Measurements from ENCODE around the gene CAMK1D.
"Not testable (repeated sequence)": the region's sequence is repeated elsewhere in the genome, so short reads cannot be mapped to it uniquely, and the experiment has no call there.

The CAMK1D gene

DNA sequence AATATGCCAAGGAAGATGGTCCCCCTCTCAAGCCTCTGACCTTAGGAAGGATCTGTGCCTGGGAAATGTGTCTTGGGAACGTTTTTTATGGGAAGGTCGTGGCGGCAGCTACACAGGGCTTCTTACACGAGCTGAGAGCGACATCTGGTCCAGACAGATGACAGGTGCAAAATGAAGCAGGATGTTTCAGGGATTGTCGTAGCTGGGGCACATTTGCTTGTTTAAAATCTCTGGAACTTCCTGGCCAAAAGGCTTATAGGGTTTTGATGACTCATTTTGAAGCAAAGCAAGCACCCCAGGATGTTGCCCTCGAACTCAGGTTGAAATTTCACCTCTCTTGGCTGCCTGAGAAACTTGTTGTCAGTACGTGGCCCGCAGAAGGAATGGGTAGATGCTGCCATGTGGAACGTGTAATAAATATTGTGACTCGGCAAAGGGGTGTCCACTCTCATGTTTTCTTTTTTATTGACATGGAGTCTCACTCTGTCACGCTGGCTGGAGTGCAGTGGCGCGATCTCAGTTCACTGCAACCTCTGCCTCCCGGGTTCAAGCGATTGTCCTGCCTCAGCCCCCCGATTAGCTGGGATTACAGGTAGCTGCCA lies 117.5 kb downstream of the CAMK1D start:
- no peak for DNase-seq (ENCODE audit: low spot score)

DNA sequence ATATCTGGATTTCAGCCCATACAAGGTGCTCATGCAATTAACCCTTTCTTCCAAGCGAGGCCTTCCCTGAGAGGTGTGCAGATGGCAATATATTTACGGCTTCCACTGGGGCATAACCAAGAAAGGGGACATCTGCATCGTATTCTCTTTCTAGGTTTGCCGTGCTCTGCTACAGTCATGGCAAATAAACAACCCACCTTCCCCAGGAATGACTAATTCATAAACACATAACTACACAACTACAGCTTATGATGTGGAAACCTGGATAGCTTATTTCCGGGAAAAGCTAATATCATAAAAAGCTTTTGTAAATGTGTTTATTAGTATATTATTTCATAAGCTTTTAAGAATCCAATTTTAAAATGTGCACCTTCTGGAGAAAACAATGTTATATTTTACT lies 120.0 kb downstream of the CAMK1D start:
- no peak for DNase-seq (ENCODE audit: low spot score)

DNA sequence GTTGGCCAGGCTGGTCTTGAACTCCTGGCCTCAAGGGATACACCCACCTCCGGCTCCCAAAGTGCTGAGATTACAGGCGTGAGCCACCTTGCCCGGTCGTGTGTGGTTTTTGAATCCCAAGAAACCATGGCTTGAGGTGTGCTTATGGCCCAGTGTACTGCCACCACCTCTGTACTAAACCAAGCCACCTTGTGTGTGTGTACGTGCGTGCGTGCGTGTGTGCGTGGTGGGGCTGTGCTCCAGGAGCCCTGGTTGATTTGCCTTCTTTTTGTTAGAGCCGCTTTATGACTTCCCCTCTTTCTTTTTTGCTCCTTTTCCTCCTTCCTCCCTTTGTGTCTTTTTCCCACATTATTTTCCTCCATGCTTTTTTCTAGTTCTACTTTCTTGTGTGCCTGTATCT lies 121.4 kb downstream of the CAMK1D start:
- DNase-seq (ENCODE audit: low spot score): no peak

DNA sequence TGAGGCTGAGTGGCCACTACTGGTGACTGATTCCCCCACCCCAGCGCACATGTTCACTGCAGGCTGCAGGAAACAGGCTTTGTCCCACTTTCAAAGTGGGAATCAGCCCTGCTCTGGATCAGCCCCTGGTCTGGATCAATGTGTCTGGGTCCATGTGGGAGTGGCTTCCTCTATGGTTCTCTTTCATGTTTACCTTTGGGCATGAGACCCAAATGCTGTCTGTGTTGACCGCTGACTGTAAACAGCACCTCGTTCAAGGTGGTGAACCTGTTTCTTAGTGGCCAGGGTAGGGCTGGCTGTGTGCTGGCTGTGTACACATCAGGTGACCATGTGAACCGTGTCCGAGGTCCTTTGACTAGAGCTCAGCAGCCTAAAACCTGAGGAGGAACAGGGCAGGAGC lies 121.8 kb downstream of the CAMK1D start:
- no peak for DNase-seq (ENCODE audit: low spot score)

- no peak for DNase-seq (ENCODE audit: low spot score)
These were observed 124.1 kb downstream of the CAMK1D start for GRCh38 chr10:12473491-12473890.

GRCh38 chr10:12474727-12475412 lies 125.5 kb downstream of the CAMK1D start:
- no peak for DNase-seq (ENCODE audit: low spot score)

GRCh38 chr10:12476656-12477055 lies 127.3 kb downstream of the CAMK1D start:
- DNase-seq (ENCODE audit: low spot score): no peak

GRCh38 chr10:12479437-12479844 lies 130.1 kb downstream of the CAMK1D start:
- no peak for DNase-seq (ENCODE audit: low spot score)

DNA sequence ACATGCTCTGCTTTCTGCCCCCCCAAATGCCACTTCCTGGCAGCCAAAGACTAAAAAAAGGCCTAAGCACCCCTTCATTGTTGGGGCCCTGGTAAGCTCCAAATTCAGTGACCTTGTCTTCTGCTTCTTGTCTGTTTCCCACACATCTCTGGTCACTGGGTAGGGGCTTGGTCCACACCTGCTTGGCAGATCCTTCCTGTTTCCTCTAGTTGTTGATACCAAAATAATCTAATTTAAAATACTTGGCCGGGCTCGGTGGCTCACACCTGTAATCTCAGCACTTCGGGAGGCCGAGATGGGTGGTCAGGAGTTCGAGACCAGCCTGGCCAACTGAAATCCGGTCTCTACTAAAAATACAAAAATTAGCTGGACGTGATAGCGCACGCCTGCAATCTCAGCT lies 130.6 kb downstream of the CAMK1D start:
- DNase-seq (ENCODE audit: low spot score): no peak

DNA sequence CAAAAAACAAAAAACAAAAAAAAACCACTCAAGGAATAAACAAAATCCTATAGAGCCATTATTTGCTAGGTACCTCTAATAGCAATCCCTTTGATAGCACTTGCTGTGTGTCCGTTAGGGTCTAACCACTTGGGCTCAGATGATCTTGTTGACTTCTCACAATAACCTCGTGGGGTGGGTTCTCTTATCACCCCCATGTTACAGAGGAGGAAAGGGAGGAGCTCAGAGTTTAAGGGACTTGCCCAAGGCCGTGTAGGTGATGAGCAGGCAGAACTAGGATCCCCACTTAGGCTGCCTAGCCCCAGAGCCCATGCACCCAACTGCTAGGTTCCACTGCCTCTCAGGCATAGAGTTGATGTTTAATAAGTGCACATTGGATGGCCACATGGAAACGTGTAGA lies 131.1 kb downstream of the CAMK1D start:
- no peak for DNase-seq (ENCODE audit: low spot score)

DNA sequence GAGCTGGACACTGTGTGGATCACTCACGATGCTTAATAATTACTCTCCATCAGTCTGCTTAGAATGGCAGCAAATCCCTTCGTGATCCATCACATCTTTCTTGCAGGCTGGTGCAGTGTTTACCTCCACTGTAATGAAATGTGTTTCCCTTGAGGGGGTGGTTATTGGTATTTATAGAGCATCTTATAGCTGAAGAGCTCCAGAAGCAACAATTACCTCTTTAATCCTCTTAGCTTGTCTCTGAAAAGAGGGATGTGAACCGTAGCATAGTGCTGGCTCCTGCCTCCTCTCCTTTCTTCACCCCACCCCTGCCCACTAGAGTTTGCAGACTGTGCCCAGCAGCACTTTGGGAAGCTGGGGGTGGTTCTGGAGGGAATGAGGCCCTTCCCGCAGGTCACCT lies 132.6 kb downstream of the CAMK1D start:
- no peak for DNase-seq (ENCODE audit: low spot score)

- DNase-seq (ENCODE audit: low spot score): no peak
These were observed 133.2 kb downstream of the CAMK1D start for GRCh38 chr10:12482587-12482986.

DNA sequence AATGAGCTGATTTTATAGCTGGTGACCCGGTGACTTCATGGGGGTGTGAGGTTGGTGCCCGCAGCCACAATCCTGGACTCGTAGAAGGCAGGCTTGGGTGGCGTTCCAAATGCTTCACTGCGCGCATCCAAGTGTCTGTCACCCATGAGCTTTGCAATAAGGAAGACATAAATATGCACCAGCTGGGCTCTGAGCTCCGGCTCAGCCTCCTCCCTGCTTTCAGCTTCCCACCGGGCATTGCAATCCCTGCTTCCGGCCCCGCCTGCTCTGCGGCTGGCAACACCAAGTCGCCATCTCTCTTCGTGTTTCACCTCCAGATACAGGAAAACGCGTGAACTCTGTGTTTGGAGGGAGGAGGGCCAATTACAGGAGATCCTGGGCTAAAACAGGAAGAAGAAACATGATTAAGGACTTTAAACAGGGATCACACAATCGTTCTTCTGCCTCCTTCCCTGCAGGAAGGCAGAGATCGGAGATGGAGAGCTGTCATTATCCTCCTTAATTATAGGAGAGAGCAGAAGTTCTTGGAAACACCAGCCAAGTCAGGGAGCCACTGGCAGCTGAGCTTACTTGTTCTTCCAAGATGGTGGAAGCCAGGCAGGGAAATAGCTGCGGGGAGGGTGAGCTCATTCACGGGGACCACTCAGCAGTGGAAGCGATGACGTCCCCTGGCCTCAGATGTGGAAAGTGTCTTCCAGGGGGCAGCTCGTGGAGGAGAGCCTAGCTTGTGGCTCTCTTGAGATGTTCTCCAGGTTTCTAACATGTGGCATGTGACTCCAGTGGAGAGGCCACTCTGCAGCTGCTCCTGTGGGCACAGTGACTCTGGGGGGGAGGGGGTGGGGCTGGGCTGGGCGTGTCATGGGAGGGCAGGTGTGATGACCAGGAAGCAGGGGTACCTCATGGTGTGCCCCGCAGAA lies 134.9 kb downstream of the CAMK1D start:
- DNase-seq (ENCODE audit: low spot score): no peak

DNA sequence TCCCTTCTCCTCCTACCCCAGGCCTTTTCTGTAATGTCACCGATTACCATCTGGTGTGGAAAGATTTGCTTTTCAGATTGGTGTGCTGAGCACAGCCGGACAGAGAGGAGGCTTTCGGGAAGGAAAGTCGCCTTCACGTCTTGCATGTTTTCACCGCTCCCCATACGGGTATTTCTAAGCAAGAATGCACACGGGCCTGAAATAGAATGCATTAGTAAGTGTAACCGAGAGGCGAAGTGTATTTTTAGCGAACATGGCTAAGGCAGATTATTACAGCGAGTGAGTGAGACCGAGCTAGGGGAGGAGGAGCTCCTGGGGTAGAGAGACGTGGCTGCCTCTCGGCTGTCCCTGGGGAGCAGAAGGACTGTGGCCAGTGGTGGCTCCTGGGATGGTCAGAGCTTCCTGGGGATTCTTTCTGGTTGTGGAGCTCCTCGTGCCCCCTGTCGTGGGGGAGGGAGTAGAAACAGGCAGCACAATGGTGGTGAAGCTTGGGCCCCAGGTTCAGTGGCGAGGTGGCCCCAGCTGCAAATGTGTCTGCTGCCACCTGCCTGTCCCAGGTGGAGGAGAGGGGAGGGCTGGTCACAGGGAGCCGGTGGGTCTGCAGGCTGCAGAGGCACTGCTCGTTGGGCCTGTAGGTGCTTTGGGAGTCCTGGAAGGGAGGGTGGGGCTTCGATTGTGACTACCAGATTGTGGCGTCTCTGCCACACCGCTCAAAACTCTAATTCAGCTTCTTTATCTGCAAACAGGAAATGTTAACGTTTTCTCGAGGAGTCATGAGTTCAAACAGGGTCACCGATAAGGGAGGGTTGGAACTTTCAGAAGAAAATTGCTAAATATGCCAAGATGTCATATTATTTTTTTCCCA lies 135.8 kb downstream of the CAMK1D start:
- peak; percentile 17 for DNase-seq (ENCODE audit: low spot score)

DNA sequence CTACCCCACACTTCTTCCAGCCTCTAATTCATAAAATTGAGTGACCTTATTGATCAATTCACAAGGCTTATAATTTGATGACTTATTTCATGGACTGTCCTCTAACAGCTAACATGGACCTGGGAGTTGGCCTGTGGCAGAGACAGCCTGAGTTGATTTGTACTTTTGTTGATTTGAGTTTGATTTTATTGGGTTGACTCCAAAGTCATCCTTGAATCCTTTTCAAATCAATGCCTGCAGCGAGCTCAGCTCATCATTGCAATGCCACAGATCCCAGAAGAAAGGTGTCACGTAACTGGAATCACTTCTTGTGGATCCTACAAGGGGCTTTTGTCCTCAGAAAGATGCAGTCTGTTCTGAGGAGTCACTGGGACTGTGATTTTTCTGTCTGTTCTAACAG lies 138.0 kb downstream of the CAMK1D start:
- DNase-seq (ENCODE audit: low spot score): no peak

DNA sequence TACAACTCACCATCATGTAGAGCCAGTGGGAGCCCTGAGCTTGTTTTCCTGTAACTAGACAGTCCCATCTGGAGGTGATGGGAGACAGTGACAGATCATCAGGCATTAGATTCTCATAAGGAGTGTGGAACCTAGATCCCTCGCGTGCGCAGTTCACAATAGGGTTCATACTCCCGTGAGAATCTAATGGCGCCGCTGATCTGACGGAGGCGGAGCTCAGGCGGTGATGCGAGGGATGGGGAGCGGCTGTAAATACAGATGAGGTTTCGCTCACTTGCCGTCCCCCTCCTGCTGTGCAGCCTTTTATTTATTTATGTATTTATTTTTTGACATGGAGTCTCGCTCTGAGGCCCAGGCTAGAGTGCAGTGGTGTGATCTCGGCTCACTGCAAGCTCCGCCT lies 139.3 kb downstream of the CAMK1D start:
- DNase-seq (ENCODE audit: low spot score): no peak

DNA sequence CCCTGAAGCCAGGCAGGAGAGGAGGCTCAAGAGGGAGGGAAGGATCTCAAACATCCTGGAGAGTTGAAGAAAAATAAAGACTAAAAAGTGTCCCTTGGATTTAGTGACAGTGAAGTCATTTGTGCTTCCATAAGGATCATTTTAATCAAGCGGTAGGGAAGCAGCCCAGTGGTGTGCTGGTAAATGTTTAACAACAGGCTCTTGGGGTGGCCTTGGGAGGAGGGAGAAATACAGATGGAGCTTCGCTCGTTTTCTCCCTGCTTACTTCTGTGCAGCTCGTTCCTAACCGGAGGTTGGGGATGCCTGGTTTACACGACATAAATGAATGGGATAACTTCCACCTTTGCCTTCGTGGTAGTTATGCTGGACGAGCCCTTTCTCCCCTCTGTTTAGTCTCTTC lies 140.0 kb downstream of the CAMK1D start:
- no peak for DNase-seq (ENCODE audit: low spot score)

DNA sequence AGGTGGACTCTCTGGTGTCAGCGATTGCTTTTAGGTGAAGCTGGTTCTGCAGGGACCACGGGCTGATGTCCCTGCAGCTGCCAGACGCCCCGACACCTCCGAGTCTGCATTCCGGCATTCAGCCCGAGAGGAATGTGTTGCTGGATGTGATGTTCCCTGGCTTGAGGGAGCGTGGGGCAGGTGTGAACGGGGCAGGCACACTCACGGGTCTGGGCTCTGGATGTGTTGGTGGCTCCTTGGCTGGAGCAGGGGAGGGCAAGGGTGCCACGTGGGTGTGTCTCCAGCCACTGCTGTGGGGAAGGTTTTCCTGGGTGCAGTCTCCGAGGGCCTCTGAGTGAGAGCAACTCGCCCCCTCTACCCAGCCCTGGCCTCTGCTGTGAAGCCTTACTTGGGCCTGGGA lies 140.5 kb downstream of the CAMK1D start:
- DNase-seq (ENCODE audit: low spot score): no peak

DNA sequence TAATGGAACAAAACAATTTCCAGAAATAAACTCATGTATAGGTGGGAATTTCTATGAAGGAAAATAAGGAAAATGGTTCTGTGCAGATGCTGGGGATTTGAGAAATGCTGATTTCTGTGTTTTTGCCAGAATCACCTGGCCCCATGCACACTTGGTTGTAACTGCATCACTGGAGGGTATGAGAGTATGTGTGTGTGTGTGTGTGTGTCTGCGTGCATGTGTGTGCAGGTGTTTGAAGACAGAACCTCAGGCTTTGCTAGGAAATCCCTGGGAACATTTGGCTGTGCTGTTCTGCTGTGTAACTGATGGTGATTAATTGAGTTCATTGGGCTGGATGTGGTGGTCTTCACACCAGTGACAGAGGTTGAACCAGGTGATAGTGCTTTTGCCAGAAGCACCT lies 141.6 kb downstream of the CAMK1D start:
- no peak for DNase-seq (ENCODE audit: low spot score)

DNA sequence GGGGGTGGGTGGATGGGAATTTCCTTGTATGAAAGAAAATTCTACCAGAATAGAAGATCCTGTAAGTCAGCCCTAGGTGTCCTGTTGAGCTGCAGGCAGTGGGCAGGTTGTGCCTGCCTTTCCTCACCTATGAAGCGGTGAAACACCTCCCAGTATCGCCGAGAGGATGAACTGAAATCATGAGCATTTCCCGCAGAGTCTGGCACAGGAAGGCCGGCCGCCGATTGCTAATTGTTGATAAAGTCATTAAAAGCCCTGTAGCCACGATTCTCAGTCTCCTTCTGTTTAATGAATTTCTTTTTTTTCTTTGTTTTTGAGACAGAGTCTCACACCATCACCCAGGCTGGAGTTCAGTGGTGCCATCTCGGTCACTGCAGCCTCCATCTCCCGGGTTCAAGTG lies 142.1 kb downstream of the CAMK1D start:
- DNase-seq (ENCODE audit: low spot score): no peak

- DNase-seq (ENCODE audit: low spot score): no peak
These were observed 142.7 kb downstream of the CAMK1D start for GRCh38 chr10:12492016-12492415.

DNA sequence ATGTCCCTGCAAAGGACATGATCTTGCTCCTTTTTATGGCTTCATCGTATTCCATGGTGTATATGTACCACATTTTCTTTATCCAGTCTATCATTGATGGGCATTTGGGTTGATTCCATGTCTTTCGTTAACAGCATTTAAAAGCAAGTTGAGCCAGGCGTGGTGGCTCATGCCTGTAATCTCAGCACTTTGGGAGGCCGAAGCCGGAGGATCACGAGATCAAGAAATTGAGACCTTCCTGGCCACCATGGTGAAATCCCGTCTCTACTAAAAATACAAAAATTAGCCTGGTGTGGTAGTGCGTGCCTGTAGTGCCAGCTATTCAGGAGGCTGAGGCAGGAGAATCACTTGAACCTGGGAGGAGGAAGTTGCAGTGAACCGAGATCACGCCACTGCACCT lies 147.7 kb downstream of the CAMK1D start:
- DNase-seq (ENCODE audit: low spot score): not testable (repeated sequence)
